Retina (tissue), 1 donor: Measurements from ENCODE around the gene HSPB2.
"Not testable (repeated sequence)": the region's sequence is repeated elsewhere in the genome, so short reads cannot be mapped to it uniquely, and the experiment has no call there.

Experiments used
- DNase-seq: peaks from one replicate; pipeline ENCODE4 v3.0.0-alpha.2; 2016

The HSPB2 gene, protein sequence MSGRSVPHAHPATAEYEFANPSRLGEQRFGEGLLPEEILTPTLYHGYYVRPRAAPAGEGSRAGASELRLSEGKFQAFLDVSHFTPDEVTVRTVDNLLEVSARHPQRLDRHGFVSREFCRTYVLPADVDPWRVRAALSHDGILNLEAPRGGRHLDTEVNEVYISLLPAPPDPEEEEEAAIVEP

DNA sequence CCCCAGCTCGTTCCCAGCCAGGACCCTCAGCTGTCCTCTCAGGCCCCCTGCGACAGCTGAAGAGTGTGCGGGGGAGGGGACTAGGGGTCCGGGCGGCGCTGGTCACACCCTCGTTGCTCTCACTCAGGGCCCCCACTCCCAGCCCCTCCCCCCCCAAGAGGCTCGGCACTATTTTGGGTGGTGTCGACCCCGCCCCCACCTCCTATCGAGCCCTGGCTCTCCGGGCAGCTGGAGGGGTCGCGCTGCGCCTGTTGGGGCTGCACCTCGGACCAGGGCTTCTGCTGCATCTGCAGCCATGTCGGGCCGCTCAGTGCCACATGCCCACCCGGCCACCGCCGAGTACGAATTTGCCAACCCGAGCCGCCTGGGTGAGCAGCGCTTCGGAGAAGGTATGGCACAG, at the start of gene HSPB2:
HSPB2 (plus strand) TSS at position 200 of the 400 bp plus-strand sequence; CDS start at position 296, 96 bp downstream.
- no peak for DNase-seq

DNA sequence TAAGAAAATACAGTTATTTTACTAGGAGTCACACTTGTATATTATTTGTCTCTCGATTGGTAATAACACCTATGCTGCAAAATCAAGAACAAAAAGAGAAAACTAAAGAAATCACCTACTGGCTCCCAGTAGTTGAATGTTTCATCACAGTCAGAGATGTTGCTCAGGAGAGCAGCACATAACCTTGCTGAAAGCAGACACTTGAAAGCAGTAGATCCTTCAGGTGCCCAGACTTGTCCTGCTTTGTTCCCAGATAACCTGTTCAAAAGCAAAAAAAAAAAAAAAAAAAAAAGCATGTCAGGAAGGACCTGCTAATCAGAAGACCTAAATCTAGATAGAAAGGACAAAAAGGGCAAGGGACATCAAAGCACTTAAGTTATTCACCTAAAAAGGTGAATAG, 42.4 kb upstream of the HSPB2 start:
- no peak for DNase-seq

DNA sequence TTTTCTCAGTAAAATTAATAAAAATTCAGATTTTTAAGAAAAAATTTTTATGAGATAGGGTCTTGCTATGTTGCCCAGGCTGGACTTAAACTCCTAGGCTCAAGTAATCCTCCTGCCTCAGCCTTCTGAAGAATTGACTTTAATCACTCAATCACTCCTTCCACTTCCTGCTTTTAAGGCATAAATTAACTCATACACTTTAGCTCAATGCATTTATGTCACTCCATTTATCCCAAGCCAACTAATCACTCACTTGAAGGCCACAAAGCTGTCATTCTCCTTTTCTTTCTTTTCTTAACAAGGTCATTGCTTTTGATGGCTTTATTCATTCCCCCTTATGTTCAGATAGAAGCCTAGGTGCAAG, 42.0 kb upstream of the HSPB2 start:
- DNase-seq: no peak

DNA sequence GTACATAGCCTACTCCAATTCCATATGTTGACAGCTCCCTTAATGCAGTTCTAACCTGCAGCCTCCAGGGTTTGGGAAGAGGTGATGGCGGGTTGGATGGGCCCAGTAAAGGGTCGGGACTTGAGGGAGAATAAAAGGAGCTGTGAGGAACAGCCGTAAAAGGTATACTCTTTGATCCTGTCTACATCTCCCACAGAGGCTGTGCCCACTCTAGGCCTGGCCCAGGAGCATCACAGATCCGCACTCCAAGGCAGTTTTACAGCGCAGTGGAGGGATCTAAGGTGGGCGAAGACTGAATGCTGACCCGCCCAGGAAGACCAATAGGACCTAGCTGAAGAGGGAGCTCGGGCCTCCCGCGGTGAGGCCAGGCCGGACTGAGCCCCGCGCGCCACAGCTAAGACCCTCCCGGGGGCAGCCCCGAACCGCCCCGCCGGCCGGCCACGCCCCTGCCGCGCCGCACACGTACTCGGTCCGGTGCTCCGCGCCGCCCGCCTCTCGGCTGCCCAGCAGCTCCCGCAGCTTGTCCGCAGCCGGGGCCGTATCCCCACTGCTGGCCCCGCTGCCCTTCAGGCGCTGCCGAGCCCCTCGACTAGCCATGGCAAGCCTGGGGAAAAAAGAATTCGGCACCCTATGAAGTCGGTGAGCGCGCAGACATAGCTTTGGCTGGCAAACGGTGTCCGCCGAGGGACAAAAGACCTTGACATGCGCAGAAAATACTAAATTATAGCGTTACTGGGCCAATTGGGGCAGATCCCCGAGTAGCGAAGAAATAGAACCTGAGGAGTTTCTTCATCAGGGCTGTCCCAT, 41.4 kb upstream of the HSPB2 start, which contains the start of gene ALG9:
ALG9 (minus strand) TSS at position 696 of the 807 bp plus-strand sequence; CDS start at position 597, 99 bp downstream.
- DNase-seq: peak; percentile 93

DNA sequence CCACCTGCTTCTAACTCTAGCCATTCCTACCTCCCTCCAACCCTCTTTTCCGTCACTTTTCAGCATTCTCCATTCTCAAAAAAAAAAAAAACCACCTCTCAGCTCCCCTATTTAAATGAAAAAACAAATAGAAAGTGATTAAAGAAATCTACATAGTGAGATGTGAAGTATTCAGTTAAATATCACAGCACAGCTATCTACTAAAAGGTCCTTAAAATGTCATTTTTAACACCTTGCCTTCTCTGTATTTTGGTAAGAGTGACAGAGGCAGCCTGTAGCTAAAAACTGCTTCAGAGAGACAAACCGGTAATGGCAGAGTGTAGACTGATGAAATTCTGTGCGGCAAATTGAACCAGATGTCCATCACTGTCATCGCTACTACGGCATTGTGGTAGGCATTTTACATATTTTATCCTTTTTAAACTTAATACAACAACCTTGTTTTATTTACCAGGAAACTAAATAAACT, 40.8 kb upstream of the HSPB2 start:
- DNase-seq: no peak

DNA sequence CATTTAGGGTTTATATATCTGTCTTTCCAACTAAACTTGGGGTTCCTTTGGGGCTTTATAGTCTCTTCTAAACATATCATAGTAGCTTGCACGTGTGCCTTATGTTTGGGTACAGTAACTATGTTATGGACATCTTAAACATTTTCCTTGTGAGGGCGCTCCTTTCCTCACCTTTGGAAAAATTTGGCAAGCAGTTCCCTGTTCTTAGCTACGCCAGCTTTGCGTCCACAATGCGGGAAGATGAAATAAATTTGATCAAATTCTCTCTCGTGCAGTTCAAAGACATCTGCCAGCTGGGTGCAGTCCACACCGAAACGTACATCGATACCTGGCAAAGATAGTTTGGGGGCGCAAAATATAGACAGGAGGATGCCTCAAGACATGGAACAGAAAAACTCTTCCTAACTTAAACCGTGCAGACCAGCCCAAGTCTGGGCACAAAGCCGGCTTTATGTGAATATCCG, 34.1 kb upstream of the HSPB2 start:
- no peak for DNase-seq

DNA sequence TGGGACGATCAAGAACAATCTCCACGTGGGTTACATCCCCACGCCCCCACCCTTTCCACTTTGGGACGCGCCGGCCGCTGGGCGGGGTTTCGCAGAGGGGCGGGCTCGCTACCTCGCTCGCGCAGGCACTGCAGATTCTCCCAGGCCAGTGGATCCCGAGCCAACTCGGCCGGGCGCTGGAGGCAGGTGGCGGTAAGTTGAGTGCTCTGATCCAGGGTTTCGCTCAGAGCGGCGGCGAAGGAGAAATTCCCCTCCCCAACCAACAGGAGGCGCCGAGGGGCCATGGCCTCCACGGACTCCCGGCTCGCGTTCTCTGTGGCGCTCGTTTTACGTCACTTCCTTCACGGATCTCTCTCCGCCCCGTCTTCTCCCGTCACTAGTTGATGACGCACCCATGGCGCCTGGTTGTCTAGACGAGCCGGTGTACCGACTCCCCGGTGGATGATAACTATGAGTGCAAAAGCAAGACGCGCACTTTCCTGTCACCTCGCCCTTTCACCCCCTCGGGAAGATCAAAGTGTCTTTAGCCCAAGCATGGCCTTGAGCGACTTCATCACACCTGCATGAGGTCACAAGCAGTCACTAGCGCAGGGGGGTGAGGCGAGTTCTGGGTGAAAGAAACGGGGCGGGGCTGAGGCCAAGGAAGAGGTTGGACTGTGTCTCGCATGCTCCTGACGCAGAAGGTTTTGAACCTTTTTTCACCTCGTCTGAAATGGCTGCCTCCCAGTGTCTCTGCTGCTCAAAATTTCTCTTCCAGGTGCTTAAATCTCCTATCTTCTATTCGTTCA, 33.5 kb upstream of the HSPB2 start, which contains the start of the genes CFAP68 and FDXACB1:
CFAP68 (plus strand) TSS at position 693 of the 788 bp plus-strand sequence; CDS start at position 713, 20 bp downstream.
FDXACB1 (minus strand) TSS at position 317 of the 788 bp plus-strand sequence; CDS start at position 284, 33 bp downstream.
- DNase-seq: peak; percentile 99

DNA sequence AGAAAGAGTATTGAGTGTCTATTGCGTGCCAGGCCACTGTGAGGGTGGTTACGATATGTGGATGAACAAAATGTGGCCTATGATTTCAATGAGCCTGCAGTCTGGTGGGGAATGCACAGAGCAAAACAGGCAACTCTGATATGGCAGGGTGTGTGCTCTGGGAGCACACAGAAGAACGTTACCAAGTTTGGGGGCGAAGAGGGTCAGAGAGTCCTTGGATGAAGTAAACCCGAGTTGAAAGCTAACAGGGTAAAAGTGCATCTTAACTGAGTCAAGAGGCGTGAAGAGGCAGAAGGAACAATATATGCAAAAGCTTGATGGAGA, 32.9 kb upstream of the HSPB2 start:
- no peak for DNase-seq

DNA sequence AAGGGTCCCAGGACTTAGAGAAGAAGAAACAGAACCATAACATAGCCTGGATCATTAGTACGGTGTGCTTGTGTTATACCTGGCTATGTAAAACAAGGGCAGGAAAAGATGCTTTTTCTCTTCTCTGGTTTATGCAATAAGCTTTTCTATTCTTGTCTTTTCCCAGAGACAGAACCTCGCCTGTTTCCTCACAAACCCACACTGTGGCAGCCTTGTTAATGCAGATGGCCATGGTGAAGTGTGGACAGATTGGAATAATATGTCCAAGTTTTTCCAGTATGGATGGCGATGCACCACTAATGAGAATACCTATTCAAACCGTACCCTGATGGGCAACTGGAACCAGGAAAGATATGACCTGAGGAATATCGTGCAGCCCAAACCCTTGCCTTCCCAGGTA, 30.3 kb upstream of the HSPB2 start:
- no peak for DNase-seq

DNA sequence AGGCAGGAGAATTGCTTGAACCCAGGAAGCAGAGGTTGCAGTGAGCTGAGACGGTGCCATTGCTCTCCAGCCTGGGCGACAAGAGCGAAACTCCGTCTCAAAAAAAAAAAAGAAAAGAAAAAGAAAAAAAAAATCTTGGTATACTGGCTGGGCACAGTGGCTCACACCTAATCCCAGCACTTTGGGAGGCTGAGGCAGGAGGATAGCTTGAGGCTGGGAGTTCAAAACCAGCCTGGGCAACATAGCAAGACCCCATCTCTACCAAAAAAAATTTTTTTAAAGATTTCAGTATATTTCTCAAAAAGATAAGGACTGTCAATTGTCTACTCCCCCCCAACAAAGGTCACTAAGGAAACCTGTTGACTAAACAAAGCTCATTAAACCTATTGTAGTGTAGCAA, 27.5 kb upstream of the HSPB2 start:
- DNase-seq: not testable (repeated sequence)

DNA sequence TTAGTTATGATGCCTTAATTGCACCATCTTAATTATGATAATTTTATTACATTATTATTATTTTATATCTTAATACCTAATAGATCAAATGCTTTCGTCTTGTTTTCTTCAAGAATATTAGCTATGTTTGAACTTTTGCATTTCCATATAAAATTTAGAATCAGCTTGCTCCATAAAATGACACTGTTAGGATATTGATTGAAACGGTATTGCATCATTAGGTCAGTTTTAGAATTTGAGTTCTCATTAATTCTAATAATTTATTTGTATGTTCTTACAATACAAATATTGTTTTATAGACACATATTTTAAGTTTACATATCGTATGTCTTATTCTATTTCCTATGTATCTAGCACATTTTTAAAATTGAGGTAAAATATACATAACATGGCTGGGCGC, 26.5 kb upstream of the HSPB2 start:
- no peak for DNase-seq

DNA sequence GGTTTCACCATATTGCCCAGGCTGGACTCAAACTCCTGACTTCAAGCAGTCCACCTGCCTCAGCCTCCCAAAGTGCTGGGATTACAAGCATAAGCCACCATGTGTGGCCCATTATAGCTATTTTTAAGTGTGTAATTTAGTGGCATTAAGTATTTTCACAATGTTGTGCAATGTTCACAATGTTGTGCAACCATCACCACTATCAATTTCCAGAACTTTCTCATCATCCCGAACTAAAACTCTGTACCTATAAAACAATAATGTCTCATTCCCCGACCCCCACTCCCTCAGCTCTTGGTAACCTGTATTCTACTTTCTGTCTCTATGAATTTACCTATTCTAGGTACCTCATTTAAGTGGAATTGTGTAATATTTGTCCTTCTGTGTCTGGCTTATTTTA, 25.7 kb upstream of the HSPB2 start:
- no peak for DNase-seq

DNA sequence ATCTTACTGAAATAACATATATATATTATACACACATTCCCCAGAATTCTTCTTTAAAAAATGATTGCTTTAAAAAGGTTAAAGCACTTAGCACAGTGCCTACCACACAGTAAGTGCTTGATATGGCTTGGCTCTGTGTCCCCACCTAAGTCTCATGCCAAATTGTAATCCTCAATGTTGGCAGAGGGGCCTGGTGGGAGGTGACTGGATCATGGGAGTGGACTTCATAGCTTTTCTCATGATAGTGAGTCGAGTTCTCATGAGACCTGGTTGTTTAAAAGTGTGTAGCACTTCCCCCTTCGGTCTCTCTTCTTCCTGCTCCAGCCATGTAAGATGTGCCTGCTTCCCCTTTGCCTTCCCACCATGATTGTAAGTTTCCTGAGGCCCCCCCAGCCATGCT, 7.1 kb upstream of the HSPB2 start:
- DNase-seq: no peak

DNA sequence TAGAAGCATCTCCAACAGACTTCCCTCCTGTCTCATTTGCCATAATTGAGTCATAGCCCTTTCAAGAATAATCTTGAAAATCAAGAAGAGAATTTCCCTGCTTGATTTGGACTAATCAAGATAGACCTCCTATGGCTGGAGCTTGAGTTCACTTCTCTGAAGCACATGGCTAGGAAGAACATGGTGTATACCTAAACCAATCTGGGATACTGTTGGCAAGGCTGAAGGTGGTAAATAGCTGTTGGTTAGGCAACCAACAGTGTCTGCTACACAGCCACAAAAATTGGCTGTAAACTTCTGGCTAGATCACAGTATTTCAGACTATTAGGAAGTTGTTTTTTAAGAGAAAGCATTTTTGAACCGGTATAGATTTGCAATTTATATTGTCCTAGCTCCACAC, 5.9 kb upstream of the HSPB2 start:
- DNase-seq: no peak

DNA sequence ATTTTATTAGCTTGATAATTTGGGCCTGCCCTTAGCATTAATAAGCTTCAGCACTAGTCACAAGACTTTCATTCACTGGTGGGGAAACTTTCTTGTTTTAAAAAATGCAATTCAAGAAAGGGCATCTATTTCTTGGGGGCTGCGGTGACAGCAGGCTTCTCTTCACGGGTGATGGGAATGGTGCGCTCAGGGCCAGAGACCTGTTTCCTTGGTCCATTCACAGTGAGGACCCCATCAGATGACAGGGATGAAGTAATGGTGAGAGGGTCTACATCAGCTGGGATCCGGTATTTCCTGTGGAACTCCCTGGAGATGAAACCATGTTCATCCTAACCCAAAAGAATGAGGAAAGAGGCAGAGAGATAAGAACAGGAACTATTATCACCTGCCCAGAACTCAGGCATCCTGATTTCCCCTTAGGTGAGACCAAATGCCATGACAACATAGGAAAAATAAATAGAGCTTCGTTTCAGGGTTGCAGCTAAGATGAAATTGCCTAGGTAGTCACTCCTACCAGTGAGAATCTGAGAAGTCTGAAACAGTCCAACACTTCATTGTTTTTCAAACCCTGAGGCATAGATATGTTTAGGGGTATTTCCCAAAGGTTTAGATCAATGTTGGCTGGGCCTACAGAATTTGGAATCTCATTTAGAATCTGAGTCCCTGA, 3.8 kb upstream of the HSPB2 start:
- DNase-seq: no peak

DNA sequence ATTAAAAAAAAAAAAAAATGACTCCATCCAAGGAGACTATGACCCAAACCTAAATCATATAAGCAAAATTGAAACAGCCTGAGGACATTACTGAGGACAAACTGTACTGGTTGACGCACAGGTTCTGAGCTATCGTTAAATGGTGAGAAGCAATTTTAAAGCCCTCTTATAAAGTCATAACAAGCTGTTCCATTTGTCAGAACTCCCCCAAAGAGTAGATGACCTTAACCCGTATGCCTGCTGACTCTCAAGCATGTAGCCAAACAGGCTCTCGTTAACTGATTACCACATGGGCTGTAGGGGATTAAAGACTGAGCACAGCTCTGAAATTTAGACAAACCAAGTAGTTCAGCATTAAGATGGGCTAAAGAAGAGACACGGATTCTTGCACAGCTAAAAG, 3.2 kb upstream of the HSPB2 start:
- no peak for DNase-seq

DNA sequence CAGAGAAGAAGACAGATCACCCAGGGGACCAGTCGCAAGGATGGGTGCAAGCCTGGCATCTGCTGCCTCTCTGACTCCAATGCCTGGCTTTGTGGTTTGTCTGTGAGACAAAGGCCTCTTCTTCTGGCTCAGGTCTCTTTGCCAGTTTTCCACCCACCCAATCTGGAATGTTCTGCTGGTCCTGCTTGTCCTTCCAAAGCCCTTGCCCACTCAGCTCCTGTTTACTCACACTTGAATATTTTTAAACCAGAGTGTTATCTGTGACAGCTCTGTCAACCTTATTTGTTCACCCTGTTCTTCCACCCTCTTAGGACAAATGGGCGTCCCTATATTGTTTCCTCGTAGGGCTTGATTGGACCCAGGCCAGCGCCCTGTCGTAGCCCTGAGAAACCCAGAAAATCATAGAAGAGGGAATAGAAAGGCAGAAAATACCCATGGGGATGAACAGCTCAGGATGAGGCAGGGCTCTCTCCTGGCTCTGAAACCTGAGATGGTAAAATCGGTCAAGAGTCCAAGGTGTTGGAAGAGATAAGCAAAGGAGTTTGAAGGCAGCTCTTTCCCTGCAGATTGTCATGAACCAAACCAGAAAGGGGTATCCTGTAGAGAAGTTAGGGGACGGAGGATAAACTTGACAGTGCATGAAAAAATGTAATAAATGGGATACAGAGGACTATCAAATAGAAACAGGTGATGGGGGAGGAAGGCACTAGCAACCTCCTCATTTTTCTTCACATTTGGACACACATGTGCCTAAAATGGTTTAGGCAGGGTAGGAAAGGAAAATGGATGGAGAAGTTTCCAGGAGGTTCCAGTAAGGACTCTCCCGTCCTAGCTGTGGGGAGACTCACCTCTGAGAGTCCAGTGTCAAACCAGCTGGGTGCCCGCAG, 1.6 kb upstream of the HSPB2 start:
- DNase-seq: no peak

DNA sequence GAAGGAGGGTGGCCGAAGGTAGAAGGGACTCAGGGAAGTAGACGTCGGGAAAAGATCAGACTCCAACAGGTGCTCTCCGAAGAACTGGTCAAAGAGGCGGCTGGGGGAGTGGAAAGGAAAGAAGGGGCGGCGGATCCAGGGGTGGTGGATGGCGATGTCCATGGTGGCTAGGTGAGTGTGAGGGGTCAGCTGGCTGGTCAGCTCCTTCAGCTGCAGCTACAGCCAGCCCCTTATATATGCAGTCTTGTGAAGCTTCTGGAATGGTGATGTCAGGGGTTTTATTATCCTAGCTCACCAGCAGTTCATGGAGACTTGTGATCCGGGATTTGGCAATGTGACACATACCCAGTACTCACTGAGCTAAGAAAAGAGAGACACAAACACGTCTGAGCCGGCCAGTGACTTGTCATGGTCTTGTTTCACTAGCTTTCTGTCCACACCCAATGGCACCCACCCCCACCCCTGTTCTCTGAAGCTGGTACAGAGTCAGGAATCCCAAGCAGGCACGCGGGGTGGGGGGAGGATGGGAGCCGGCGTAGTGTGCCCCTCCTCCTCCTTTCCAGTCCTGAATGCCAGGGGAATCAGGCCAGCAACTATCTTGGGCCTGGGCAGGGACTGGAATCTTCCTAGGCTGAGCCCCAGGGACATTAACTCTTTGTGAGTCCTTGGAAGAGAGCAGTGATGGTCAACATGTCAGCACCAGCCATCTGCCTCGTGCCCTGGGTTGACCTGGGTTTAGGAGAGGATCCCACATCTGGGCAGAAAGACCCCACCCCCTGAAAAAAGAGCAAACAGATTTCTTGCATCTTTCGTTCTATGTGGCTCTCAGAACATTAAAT, 752 bp upstream of the HSPB2 start, which contains the start of gene CRYAB:
CRYAB (minus strand) TSS at position 208 of the 839 bp plus-strand sequence; CDS start at position 162, 46 bp downstream.
- DNase-seq: peak; percentile 67

DNA sequence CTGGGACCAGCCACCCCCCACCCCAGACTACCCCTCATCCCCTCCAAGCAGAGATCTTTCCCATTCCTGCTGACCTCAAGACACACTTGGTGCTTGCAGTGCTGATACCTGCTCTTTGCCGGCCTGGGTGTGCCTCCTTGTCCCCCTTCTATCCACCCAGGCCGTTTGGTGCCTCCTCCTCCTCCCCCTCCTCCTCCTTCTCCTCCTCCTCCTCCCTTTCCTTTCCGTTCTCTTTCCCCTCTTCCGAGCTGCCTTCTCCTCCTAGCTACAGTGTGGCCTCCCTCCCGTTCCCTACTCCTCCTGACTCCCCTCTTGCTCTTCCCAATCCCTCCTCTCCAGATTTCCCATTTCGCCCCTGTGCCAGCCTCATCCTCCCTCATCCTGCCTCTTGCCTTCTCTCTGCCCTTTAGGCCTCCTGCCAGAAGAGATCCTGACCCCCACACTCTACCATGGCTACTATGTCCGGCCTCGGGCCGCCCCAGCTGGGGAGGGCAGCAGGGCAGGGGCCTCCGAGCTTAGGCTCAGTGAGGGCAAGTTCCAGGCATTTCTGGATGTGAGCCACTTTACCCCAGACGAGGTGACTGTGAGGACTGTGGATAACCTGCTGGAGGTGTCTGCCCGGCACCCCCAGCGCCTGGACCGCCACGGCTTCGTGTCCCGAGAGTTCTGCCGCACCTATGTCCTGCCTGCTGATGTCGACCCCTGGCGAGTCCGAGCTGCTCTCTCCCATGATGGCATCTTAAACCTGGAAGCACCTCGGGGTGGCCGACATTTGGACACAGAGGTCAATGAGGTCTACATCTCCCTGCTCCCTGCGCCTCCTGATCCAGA, 712 bp downstream of the HSPB2 start:
- no peak for DNase-seq

DNA sequence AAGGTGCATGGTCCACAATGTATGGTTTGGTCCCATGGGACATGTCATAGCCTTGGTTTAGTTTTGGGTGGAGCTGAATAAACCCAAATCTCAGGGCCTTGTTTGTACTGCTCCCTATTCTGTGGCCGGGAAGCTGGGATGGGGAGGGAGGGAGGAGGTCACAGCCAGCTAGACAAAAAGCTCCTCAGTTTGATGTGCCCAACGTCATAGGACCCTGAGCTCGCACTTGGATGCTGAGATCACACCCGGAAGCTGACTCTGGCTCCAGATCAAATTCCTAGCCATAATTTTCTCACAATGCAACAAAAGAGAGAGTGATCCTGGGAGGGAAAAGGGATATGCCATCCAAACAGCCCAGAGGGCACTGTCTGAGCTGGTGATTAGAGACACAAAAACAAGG, 1.5 kb downstream of the HSPB2 start:
- no peak for DNase-seq
